Measurements from ENCODE around the gene BCL11B.

Gene BCL11B

DNA sequence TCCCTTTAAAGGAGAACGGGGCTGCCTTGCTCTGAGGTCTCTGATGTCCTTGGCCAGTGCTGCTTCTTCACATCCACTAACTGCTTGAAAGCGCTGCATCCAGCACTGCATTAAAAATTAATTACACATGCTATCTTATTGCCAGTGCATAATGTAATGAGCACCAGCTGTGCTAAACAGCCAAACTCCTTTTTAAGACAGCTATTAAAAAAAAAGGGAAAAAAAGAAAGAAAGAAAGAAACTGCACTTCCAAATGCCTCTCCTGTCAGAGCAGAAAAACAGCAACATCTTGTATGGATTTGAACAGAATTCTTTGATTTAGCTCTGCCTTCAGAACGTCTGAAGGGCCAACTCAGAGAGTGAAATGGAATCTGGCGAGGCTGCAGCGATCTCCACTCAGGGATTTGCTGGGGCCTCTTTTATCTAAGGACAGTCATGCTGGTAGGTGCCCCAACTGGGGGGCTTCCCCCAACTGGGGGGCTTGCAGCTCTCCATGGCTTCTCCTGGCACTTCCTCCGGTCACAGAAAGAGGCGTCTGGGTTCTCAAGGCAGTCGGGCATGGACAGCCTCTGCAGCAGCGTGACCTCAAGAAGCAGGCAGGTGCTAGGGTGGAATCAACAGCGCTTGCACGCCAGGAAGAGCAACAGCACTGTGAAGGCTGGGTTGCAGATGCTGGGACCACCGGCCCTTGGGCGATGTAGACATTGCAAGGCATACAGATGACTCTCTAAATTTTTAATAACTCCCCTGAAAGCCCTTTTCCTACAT lies 46.4 kb downstream of the BCL11B start:
- in situ Hi-C loops (cut with HindIII; ENCODE audit: low sequenced_read_pairs), result no loop called here
- H3K4me3 ChIP-seq (ENCODE audit: low read depth, low read length), result no peak overlapping the region
- no peak for DNase-seq (ENCODE audit: low read depth)
- TF ChIP-seq, protein P1, sequence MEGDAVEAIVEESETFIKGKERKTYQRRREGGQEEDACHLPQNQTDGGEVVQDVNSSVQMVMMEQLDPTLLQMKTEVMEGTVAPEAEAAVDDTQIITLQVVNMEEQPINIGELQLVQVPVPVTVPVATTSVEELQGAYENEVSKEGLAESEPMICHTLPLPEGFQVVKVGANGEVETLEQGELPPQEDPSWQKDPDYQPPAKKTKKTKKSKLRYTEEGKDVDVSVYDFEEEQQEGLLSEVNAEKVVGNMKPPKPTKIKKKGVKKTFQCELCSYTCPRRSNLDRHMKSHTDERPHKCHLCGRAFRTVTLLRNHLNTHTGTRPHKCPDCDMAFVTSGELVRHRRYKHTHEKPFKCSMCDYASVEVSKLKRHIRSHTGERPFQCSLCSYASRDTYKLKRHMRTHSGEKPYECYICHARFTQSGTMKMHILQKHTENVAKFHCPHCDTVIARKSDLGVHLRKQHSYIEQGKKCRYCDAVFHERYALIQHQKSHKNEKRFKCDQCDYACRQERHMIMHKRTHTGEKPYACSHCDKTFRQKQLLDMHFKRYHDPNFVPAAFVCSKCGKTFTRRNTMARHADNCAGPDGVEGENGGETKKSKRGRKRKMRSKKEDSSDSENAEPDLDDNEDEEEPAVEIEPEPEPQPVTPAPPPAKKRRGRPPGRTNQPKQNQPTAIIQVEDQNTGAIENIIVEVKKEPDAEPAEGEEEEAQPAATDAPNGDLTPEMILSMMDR (IDR thresholded peaks at IDR 0.05; ENCODE audit: low read depth, low read length, missing control alignments), result no peak

DNA sequence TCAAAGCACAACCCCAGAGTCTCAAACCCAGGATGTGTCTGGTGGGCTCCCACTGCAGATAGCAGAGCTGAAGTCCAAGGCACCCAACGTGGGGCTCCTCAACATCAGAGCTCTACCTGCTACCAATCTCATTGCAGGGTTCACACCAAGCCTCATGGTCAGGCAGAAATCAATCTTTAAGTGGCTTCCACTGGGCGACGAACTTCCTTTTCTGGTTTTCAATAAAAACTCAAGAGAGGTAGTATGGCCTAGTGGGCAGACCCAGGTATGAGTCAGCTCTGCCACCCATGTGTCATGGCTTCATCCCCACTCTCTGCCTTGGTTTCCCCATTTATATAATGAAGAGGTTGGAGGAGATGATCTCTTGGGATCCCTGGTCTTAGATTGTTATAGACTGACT lies 47.0 kb downstream of the BCL11B start:
- TF ChIP-seq, protein P1 (IDR thresholded peaks at IDR 0.05; ENCODE audit: low read depth, low read length, missing control alignments), result no peak
- H3K4me3 ChIP-seq (ENCODE audit: low read depth, low read length), result no peak overlapping the region

DNA sequence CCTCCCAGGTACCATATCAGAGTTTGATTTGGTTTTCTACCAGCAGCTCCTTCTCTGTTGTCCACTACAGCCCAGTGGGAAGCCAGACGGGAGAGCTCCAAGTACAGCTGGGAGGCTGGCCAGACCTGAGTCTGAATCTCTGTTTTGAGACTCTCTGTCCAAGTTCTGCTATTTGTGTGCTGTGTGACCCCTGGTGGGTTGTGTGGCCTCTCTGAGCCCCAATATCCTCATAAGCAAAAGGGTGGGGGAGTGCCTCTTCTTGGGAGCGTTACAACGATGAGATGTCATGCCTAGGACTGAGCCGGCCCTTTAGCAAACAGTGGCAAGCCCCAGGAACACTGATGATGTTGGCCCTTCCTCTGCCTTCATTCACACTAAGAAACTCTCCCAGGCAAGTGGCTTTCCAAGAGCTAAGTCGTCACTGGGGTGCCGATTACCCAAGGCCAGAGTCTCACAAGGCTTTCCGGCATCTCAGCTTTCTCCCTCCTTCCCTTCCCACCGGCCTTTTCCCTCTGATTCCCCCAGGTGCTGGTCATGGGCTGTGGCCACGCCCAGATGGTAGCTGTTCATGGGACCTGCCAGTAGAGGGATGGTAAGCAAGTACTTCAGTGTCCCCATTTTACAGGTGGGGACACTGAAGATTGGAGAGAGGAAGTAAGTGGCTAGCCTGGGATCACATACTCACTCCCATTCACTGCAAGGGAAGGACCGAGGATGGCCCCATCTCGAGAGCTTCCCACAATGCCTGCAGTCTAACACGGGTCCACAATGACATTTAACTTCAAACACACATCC lies 47.7 kb downstream of the BCL11B start:
- TF ChIP-seq, protein P1 (IDR thresholded peaks at IDR 0.05; ENCODE audit: low read depth, low read length, missing control alignments), result no peak
- in situ Hi-C loops (cut with HindIII; ENCODE audit: low sequenced_read_pairs), result no loop called here
- no peak overlapping the region for H3K4me3 ChIP-seq (ENCODE audit: low read depth, low read length)
- DNase-seq (ENCODE audit: low read depth), result no peak

More for the DNA sequence above, 47.0 kb downstream of the BCL11B start:
- DNase-seq (ENCODE audit: low read depth), result no peak
- in situ Hi-C loops (cut with HindIII; ENCODE audit: low sequenced_read_pairs), result no loop called here

DNA sequence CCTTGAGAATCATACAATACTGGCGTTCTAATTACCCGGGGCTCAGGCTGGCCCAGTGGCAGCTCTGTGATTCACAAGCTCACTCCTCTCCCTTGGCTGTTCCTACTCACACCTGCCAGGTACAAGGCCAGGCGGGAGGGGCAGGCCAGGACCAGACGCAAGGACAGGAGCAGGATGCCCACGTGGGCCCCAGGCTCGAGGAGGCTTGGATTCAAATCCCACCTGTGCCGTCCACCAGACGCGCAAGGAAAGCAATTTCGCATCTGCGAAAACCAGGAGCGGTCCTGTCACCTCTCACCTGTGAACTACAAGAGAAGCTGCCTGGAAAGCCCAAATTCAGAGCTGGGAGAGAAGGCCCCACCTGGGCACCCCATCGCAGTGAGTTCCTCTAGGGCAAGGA lies 50.6 kb downstream of the BCL11B start:
- no peak for DNase-seq (ENCODE audit: low read depth)
- in situ Hi-C loops (cut with HindIII; ENCODE audit: low sequenced_read_pairs), result no loop called here
- TF ChIP-seq, protein P1 (IDR thresholded peaks at IDR 0.05; ENCODE audit: low read depth, low read length, missing control alignments), result no peak
- H3K4me3 ChIP-seq (ENCODE audit: low read depth, low read length), result no peak overlapping the region

DNA sequence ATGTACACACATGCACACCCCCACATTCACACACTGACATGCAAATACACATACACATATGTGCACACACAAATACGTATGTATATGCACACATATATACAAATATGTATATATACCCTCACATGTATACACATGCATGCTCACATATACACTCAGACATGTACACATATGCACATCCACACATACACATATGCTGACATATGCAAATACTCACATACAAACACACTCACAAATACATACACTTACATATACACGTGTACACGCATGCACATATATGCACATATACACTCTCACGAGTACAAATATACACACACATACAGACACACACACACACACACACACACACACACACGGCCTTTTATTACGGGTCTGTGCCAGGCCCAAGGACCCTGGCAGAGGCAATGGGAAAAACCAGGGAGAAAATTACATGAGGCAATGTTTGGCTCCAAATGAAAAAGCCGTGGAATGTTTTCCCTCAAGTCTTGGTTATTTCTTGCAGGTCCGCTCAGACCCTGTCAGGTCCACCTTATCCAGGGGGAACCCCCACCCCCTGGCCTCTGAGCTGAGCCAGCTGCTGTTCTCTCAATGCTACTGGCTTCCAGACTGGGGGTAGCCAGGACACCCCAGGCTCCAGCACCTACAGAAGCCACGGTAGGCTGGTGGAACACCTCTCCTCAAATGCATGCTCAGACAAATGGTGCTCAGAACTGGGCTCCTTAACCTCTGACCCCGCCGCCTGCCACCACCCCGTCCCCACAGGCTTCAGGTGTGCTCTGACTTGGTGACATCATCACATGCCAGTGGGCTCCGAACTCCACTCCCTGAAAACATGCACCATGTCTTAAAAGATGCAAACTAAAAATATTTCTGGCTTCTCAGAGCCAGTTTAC lies 54.7 kb downstream of the BCL11B start:
- in situ Hi-C loops (cut with HindIII; ENCODE audit: low sequenced_read_pairs), result no loop called here
- TF ChIP-seq, protein P1 (IDR thresholded peaks at IDR 0.05; ENCODE audit: low read depth, low read length, missing control alignments), result no peak
- H3K4me3 ChIP-seq (ENCODE audit: low read depth, low read length), result no peak overlapping the region
- no peak for DNase-seq (ENCODE audit: low read depth)

DNA sequence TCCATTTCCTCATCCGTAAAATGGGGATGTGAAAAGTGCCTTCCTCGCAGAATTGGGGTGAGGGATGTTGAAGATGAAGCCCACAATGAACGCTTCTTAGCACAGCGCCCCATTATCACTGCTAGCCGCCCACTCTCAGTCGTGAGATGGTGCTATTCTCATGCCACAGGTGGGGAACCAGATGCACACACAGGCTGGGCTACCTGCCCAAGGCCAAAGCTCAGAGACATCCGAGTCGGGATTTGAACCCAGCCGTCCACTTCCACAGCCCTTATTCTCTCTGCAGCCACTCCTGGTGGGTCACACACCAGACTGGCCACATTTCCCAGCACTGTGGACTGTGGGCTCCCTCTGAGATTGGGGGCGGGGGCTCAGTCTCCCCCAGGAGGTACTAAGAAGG lies 55.8 kb downstream of the BCL11B start:
- no peak overlapping the region for H3K4me3 ChIP-seq (ENCODE audit: low read depth, low read length)
- TF ChIP-seq, protein P1 (IDR thresholded peaks at IDR 0.05; ENCODE audit: low read depth, low read length, missing control alignments), result no peak
- in situ Hi-C loops (cut with HindIII; ENCODE audit: low sequenced_read_pairs), result no loop called here
- no peak for DNase-seq (ENCODE audit: low read depth)
